ENCODE results near the gene FEM1C. TPM values are rescaled to one million over a fixed set of nuclear protein-coding genes. Genes with fewer than 3 reads are reported as not detected.

FEM1C gene
- total and polyA plus RNA-seq, 10 donors = 3.1 to 22.7 (median 16.9) TPM

- no peak for TF ChIP-seq POLR2A (IDR thresholded peaks at IDR 0.05)
- no peak for TF ChIP-seq POLR2AphosphoS5 (IDR thresholded peaks at IDR 0.05)
- TF ChIP-seq CTCF (IDR thresholded peaks at IDR 0.05 in 8 of 11, conservative IDR thresholded peaks at IDR 0.05 in 3 of 11) = no peak
- no peaks in the 10 kb centered on the region for H3K27me3 ChIP-seq (replicated peaks in 1 of 7)
- no peak overlapping the region for H3K27ac ChIP-seq
- no peak for DNase-seq
- WGBS, 5 donors = 72 to 85% (median 79%) methylated on average over 6 of the region's 6 CpGs
- H3K9me3 ChIP-seq = no peaks in the 10 kb centered on the region
- peaks cover 0 to 23% (median 0%) of the 10 kb centered on the region in 6 donors for H3K4me1 ChIP-seq
- no peak overlapping the region for H3K4me3 ChIP-seq
- H3K36me3 ChIP-seq = peaks cover 0 to 14% (median 0%) of the 10 kb centered on the region in 6 donors
- intact Hi-C loops (cut with DNase I; ENCODE audit: low total_unique reads) = no loop called here
These were observed 33.2 kb upstream of the FEM1C start for GRCh38 chr5:115577741-115578140.

GRCh38 chr5:115577329-115577728, 32.8 kb upstream of the FEM1C start:
- no peaks in the 10 kb centered on the region for H3K9me3 ChIP-seq
- no peak for DNase-seq
- intact Hi-C loops (cut with DNase I; ENCODE audit: low total_unique reads) = no loop called here
- 65 to 93% (median 71%) methylated on average over 2 of the region's 2 CpGs for WGBS, 5 donors
- H3K4me3 ChIP-seq = no peak overlapping the region
- TF ChIP-seq CTCF (IDR thresholded peaks at IDR 0.05 in 8 of 11, conservative IDR thresholded peaks at IDR 0.05 in 3 of 11) = no peak
- TF ChIP-seq POLR2AphosphoS5 (IDR thresholded peaks at IDR 0.05) = no peak
- no peak for TF ChIP-seq POLR2A (IDR thresholded peaks at IDR 0.05)
- H3K27me3 ChIP-seq (replicated peaks in 1 of 7) = no peaks in the 10 kb centered on the region
- no peak overlapping the region for H3K27ac ChIP-seq
- H3K36me3 ChIP-seq = peaks cover 0 to 14% (median 0%) of the 10 kb centered on the region in 6 donors
- H3K4me1 ChIP-seq = peaks cover 0 to 23% (median 0%) of the 10 kb centered on the region in 6 donors

- WGBS, 5 donors = 68 to 79% (median 72%) methylated on average over 5 of the region's 5 CpGs
- peaks cover 0 to 4% (median 0%) of the 10 kb centered on the region in 6 donors for H3K36me3 ChIP-seq
- no peak overlapping the region for H3K4me3 ChIP-seq
- H3K27ac ChIP-seq = no peak overlapping the region
- no peaks in the 10 kb centered on the region for H3K9me3 ChIP-seq
- peaks cover 0 to 23% (median 0%) of the 10 kb centered on the region in 6 donors for H3K4me1 ChIP-seq
- no peak for DNase-seq
- H3K27me3 ChIP-seq (replicated peaks in 1 of 7) = no peaks in the 10 kb centered on the region
- intact Hi-C loops (cut with DNase I; ENCODE audit: low total_unique reads) = no loop called here
- no peak for TF ChIP-seq POLR2A (IDR thresholded peaks at IDR 0.05)
- no peak for TF ChIP-seq POLR2AphosphoS5 (IDR thresholded peaks at IDR 0.05)
- TF ChIP-seq CTCF (IDR thresholded peaks at IDR 0.05 in 8 of 11, conservative IDR thresholded peaks at IDR 0.05 in 3 of 11) = no peak
These were observed 30.8 kb upstream of the FEM1C start for GRCh38 chr5:115575167-115576070.

GRCh38 chr5:115573133-115573532, 28.6 kb upstream of the FEM1C start:
- no peaks in the 10 kb centered on the region for H3K9me3 ChIP-seq
- H3K36me3 ChIP-seq = no peaks in the 10 kb centered on the region
- TF ChIP-seq POLR2A (IDR thresholded peaks at IDR 0.05) (no peak), POLR2AphosphoS5 (IDR thresholded peaks at IDR 0.05) (no peak), CTCF (IDR thresholded peaks at IDR 0.05 in 8 of 11, conservative IDR thresholded peaks at IDR 0.05 in 3 of 11) (no peak)
- H3K27ac ChIP-seq = no peak overlapping the region
- WGBS, 5 donors = 71 to 82% (median 73%) methylated on average over 2 of the region's 2 CpGs
- intact Hi-C loops (cut with DNase I; ENCODE audit: low total_unique reads) = loop anchor here (5.0 kb wide), 1 partner anchor 261 kb away; no protein-coding TSS in a partner anchor
- no peaks in the 10 kb centered on the region for H3K27me3 ChIP-seq (replicated peaks in 1 of 7)
- no peak overlapping the region for H3K4me3 ChIP-seq
- no peak for DNase-seq
- peaks cover 0 to 7% (median 0%) of the 10 kb centered on the region in 6 donors for H3K4me1 ChIP-seq

Data from spleen (tissue), 11 donors.